ENCODE results near the gene RNF32. TPM values are rescaled to one million over a fixed set of nuclear protein-coding genes. Genes with fewer than 3 reads are reported as not detected.
"Not testable (repeated sequence)": the region's sequence is repeated elsewhere in the genome, so short reads cannot be mapped to it uniquely, and the experiment has no call there.

RNF32 gene
- total RNA-seq, 6 donors from 2014 or later: 1.1 to 4.0 (median 2.6) TPM; not detected in 1

GRCh38 chr7:156635529-156636385, 4.8 kb upstream of the RNF32 start:
- Histone ChIP-seq H3K27ac (no peak overlapping the region), H3K27me3 (no peaks in the 10 kb centered on the region), H3K36me3 (no peaks in the 10 kb centered on the region), H3K4me3 (no peak overlapping the region), H3K9me3 (peaks cover 0 to 4% (median 0%) of the 10 kb centered on the region in 4 donors), H3K4me1 (peaks cover 3 to 13% (median 7%) of the 10 kb centered on the region in 4 donors)
- DNase-seq: no peak
- no peak for ATAC-seq (ENCODE audit: low FRiP score in 2 of 2)
- 87 to 92% methylated on average over 7 of the region's 7 CpGs for WGBS, 2 donors
- TF ChIP-seq, protein P1, sequence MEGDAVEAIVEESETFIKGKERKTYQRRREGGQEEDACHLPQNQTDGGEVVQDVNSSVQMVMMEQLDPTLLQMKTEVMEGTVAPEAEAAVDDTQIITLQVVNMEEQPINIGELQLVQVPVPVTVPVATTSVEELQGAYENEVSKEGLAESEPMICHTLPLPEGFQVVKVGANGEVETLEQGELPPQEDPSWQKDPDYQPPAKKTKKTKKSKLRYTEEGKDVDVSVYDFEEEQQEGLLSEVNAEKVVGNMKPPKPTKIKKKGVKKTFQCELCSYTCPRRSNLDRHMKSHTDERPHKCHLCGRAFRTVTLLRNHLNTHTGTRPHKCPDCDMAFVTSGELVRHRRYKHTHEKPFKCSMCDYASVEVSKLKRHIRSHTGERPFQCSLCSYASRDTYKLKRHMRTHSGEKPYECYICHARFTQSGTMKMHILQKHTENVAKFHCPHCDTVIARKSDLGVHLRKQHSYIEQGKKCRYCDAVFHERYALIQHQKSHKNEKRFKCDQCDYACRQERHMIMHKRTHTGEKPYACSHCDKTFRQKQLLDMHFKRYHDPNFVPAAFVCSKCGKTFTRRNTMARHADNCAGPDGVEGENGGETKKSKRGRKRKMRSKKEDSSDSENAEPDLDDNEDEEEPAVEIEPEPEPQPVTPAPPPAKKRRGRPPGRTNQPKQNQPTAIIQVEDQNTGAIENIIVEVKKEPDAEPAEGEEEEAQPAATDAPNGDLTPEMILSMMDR (IDR thresholded peaks at IDR 0.05): no peak
- TF ChIP-seq POLR2AphosphoS5 (IDR thresholded peaks at IDR 0.05) (no peak), POLR2A (IDR thresholded peaks at IDR 0.05) (no peak), EP300 (IDR thresholded peaks at IDR 0.05) (no peak)

DNA sequence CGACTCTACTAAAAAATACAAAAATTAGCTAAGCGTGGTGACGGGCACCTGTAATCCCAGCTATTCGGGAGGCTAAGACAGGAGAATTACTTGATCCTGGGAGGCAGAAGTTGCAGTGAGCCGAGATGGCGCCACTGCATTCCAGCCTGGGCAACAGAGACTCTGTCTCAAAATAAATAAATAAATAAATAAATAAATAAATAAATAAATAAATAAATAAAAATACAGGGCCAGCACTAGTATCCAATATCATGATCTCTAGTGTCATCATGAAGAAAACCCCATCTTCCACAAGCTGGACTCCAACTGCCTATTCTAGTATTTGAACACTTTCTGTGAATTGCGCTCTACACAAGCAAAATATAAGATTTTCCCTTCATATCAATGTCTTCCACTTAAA, 3.5 kb upstream of the RNF32 start:
- not testable (repeated sequence) for ATAC-seq (ENCODE audit: low FRiP score in 2 of 2)

GRCh38 chr7:156638443-156639077, 2.0 kb upstream of the RNF32 start:
- no peak overlapping the region for H3K27ac ChIP-seq
- TF ChIP-seq POLR2A (IDR thresholded peaks at IDR 0.05) (no peak), POLR2AphosphoS5 (IDR thresholded peaks at IDR 0.05) (no peak), EP300 (IDR thresholded peaks at IDR 0.05) (no peak)
- TF ChIP-seq, protein P1 (IDR thresholded peaks at IDR 0.05): no peak
- no peaks in the 10 kb centered on the region for H3K36me3 ChIP-seq
- WGBS, 2 donors: 95 to 96% methylated on average over 8 of the region's 8 CpGs
- H3K4me3 ChIP-seq: no peak overlapping the region
- DNase-seq: no peak
- H3K9me3 ChIP-seq: peaks cover 0 to 4% (median 0%) of the 10 kb centered on the region in 4 donors
- H3K4me1 ChIP-seq: peaks cover 3 to 23% (median 12%) of the 10 kb centered on the region in 4 donors
- no peaks in the 10 kb centered on the region for H3K27me3 ChIP-seq
- no peak for ATAC-seq (ENCODE audit: low FRiP score in 2 of 2)

More for the DNA sequence above, 3.5 kb upstream of the RNF32 start:
- peaks cover 3 to 23% (median 12%) of the 10 kb centered on the region in 4 donors for H3K4me1 ChIP-seq
- not testable (repeated sequence) for H3K4me3 ChIP-seq, H3K27ac ChIP-seq, DNase-seq, H3K9me3 ChIP-seq, H3K27me3 ChIP-seq, H3K36me3 ChIP-seq
- 95 to 98% methylated on average over 7 of the region's 7 CpGs for WGBS, 2 donors

- TF ChIP-seq POLR2AphosphoS5 (IDR thresholded peaks at IDR 0.05): no peak
- no peak for TF ChIP-seq EP300 (IDR thresholded peaks at IDR 0.05)
- TF ChIP-seq, protein P1 (IDR thresholded peaks at IDR 0.05): no peak
- no peak for TF ChIP-seq POLR2A (IDR thresholded peaks at IDR 0.05)
- peaks cover 3 to 23% (median 12%) of the 10 kb centered on the region in 4 donors for H3K4me1 ChIP-seq
- WGBS, 2 donors: 60 to 72% methylated on average over 44 to 51 of the region's 52 CpGs
- peak overlapping the region; percentile 79 to 88 (median 84) for H3K27ac ChIP-seq
- no peaks in the 10 kb centered on the region for H3K36me3 ChIP-seq
- no peaks in the 10 kb centered on the region for H3K27me3 ChIP-seq
- ATAC-seq (ENCODE audit: low FRiP score in 2 of 2) (peak in 1 of 2 donors; percentile 19), DNase-seq (no peak)
- peaks cover 0 to 4% (median 0%) of the 10 kb centered on the region in 4 donors for H3K9me3 ChIP-seq
- H3K4me3 ChIP-seq: peak overlapping the region; percentile 49 to 95 (median 68)
These were observed 933 bp upstream of the RNF32 start for GRCh38 chr7:156639426-156640256.

Measured in upper lobe of left lung (tissue), 6 donors.